Transverse colon (tissue), 3 donors: ENCODE results near the gene SLC13A4.

Source experiments
- CTCF ChIP-seq, 5 experiments: fragments of 200-600 bp in 3 of 5; fragments of 450-650 bp in 2 of 5; sonication (generic) in 3 of 5; IDR thresholded peaks; 1 replicate in 2 of 5; 2 replicates in 3 of 5; pipeline ENCODE4 v1.5.1; 2016 to 2017; ENCODE audit warnings: antibody characterized with exemption in 5 of 5, inconsistent platforms in 3 of 5, mild to moderate bottlenecking in 2 of 5, moderate library complexity in 1 of 5
- POLR2A ChIP-seq: fragments of 450-650 bp; IDR thresholded peaks from one replicate; pipeline ENCODE4 v1.6.1; 2016; ENCODE audit warnings: antibody characterized with exemption, mild to moderate bottlenecking, moderate library complexity

- TF ChIP-seq POLR2A (no peak), CTCF (IDR thresholded peaks at IDR 0.05) (no peak)
Observed at GRCh38 chr7:135717693-135718092, 10.3 kb downstream of the SLC13A4 start.
